AG04449 (cell line): ENCODE measurements around the gene CDHR2.

Source experiments
- CTCF ChIA-PET: fragments of 350-600 bp; formaldehyde crosslinking; extraction: SDS; loops from one replicate; lab custom pipeline; 2021; ENCODE audit warnings: antibody characterized with exemption; lab: Yijun Ruan, JAX
- POLR2A ChIA-PET: fragments of 400-600, 350-600 bp; formaldehyde crosslinking; extraction: SDS; loops from one replicate; lab custom pipeline; 2020; ENCODE audit warnings: antibody characterized with exemption, inconsistent platforms; lab: Yijun Ruan, JAX
- DNase-seq: peaks from one replicate; pipeline ENCODE4 v3.0.0-alpha.2; 2010; ENCODE audit warnings: low read depth, low spot score
- H3K4me3 ChIP-seq: 2 replicates; pipeline ENCODE4 v1.5.1; 2011; ENCODE audit warnings: low read depth, mild to moderate bottlenecking, control low read depth, low read length
- TF ChIP-seq, protein P1 (sequence below): IDR thresholded peaks from one replicate; pipeline ENCODE4 v1.5.1; 2011; ENCODE audit warnings: mild to moderate bottlenecking, moderate library complexity, low read length, control low read depth, inconsistent platforms; ENCODE audit not compliant: insufficient read depth; ENCODE audit errors: missing control alignments

CDHR2 gene

GRCh38 chr5:176562189-176562588 lies 13.0 kb downstream of the CDHR2 start:
- TF ChIP-seq, protein P1, sequence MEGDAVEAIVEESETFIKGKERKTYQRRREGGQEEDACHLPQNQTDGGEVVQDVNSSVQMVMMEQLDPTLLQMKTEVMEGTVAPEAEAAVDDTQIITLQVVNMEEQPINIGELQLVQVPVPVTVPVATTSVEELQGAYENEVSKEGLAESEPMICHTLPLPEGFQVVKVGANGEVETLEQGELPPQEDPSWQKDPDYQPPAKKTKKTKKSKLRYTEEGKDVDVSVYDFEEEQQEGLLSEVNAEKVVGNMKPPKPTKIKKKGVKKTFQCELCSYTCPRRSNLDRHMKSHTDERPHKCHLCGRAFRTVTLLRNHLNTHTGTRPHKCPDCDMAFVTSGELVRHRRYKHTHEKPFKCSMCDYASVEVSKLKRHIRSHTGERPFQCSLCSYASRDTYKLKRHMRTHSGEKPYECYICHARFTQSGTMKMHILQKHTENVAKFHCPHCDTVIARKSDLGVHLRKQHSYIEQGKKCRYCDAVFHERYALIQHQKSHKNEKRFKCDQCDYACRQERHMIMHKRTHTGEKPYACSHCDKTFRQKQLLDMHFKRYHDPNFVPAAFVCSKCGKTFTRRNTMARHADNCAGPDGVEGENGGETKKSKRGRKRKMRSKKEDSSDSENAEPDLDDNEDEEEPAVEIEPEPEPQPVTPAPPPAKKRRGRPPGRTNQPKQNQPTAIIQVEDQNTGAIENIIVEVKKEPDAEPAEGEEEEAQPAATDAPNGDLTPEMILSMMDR, result no peak
- CTCF ChIA-PET, result interaction anchor here (2.1 kb wide), 1 partner anchor 11 kb away, joined by 15 read pairs; no protein-coding TSS in a partner anchor
- no peak for DNase-seq
- no peak overlapping the region for H3K4me3 ChIP-seq
- POLR2A ChIA-PET, result no interaction called here

DNA sequence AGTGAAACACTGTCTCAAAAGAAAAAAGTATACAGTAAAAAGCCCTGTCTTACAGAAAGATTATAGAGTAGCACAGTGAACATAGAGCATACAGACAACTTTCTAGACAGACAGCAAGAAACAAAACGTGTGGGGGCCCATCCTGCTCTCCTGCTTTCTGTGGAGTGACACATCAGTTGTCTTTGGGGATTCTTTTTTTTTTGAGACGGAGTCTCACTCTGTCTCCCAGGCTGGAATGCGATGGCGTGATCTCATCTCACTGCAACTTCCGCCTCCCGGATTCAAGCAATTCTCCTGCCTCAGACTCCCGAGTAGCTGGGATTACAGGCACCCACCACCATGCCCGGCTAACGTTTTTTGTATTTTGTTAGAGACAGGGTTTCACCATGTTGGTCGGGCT lies 14.9 kb downstream of the CDHR2 start:
- ChIA-PET CTCF (interaction anchor here (1.0 to 2.1 kb wide), 2 partner anchors 9 to 21 kb away, joined by 3 to 15 read pairs; no protein-coding TSS in a partner anchor), POLR2A (no interaction called here)
- TF ChIP-seq, protein P1, result no peak
- H3K4me3 ChIP-seq, result no peak overlapping the region
- DNase-seq, result no peak

GRCh38 chr5:176565760-176566288 lies 16.7 kb downstream of the CDHR2 start:
- CTCF ChIA-PET, result interaction anchor here (1.3 kb wide), 2 partner anchors 9 to 23 kb away, joined by 3 read pairs; no protein-coding TSS in a partner anchor

GRCh38 chr5:176568657-176569056 lies 19.5 kb downstream of the CDHR2 start:
- H3K4me3 ChIP-seq, result no peak overlapping the region
- TF ChIP-seq, protein P1, result no peak
- POLR2A ChIA-PET, result no interaction called here
- DNase-seq, result no peak
- CTCF ChIA-PET, result interaction anchor here (1.3 to 3.0 kb wide), 3 partner anchors 26 to 152 kb away, joined by 3 to 7 read pairs (median 5); partner anchors contain the start of gene CLTB

More at GRCh38 chr5:176565760-176566288, 16.7 kb downstream of the CDHR2 start:
- TF ChIP-seq, protein P1, result no peak
- POLR2A ChIA-PET, result no interaction called here
- H3K4me3 ChIP-seq, result no peak overlapping the region
- no peak for DNase-seq

DNA sequence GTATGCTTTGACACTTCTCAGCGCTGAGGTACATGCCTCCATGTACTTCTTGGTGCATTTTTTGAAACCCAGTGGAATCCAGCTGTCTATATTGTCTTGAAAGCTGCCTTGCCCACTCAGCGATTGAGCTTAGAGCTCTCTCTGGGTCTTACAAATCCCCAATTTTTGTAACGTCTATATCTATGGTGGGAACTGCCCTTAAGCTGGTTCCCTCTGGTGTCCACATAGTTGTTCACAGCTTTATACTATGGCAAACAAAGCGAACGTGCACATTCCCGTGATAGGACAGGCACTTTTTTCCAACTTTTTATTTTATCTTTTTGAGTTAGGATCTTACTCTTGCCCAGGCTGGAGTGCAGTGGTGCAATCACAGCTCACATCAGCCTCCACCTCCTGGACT lies 20.9 kb downstream of the CDHR2 start:
- CTCF ChIA-PET, result interaction anchor here (0.8 to 6.9 kb wide), 9 partner anchors 9 to 840 kb away, joined by 3 to 66 read pairs (median 4); partner anchors contain the start of genes CLTB and FAF2
- TF ChIP-seq, protein P1, result no peak
- no peak overlapping the region for H3K4me3 ChIP-seq
- POLR2A ChIA-PET, result no interaction called here
- DNase-seq, result no peak

DNA sequence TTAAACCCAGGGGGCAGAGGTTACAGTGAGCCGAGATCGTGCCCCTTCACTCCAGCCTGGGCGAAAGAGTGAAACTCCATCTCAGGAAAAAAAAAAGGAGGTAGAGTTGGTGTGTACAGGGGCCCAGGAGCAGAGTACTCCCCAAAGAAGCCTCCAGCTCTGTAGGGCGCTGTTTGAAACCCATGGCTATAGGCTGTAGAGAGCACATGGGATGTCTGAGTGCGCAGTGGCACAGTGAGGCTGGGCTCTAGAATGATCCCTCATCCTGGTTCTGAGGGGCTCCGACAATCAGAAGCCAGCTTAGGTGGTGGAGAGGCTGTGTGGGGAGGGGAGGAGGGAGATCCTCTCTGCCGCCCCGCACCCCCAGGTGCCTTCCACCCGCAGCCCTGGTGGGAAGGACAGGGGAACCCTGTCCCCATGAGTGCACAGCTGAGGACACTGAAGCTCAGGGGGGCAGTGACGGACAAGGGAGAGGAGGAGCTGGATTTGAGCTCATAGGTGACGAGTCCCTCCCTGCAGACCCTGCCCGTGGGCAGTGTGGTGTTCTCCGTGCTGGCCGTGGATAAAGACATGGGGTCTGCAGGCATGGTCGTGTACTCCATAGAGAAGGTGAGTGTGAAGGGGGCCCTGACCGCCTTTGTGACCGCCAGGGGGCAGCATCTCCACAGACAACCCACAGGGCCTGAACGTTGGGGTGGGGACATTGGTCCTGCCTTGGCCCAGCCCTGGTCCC lies 24.6 kb downstream of the CDHR2 start:
- POLR2A ChIA-PET, result no interaction called here
- DNase-seq, result no peak
- no peak overlapping the region for H3K4me3 ChIP-seq
- CTCF ChIA-PET, result interaction anchor here (0.6 to 6.9 kb wide), 42 partner anchors 8 to 538 kb away, joined by 3 to 66 read pairs (median 4); partner anchors contain the start of genes CDHR2, CLTB, EIF4E1B and RNF44
- TF ChIP-seq, protein P1, result peak; percentile 88
